ENCODE measurements around the gene MICU1. TPM values are rescaled to one million over a fixed set of nuclear protein-coding genes. Genes with fewer than 3 reads are reported as not detected.

MICU1 gene
- polyA plus RNA-seq, 1 of the 3 experiments (the other 2 are of a cell fraction), result 24.6 TPM

DNA sequence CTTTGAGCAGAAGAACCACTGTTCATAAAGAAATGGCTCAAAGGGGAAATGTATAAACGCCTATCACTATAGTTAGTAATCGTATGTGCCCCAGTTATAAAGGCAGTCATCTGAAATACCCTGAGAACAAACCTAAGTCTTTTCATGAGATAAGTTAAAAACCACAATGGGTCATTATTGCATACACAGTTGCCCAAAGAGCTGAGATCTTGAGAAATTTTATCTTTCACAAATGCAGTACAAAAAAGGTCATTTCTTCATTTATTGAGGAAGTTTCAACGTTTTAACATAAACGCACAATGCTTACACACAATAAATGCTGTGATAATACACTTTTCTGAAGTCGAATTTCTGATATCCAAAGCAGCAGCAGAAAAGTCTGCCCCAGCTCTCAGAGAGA lies 114.4 kb downstream of the MICU1 start (continued):
- TF ChIP-seq USF2 (IDR thresholded peaks at IDR 0.05; ENCODE audit: borderline replicate concordance, low read depth, low read length) (no peak), TAF1 (IDR thresholded peaks at IDR 0.05; ENCODE audit: borderline replicate concordance, low read depth, low read length) (no peak), NRF1 (IDR thresholded peaks at IDR 0.05; ENCODE audit: low read depth, low read length) (no peak), RAD21 (IDR thresholded peaks at IDR 0.05; ENCODE audit: low read length) (no peak)

DNA sequence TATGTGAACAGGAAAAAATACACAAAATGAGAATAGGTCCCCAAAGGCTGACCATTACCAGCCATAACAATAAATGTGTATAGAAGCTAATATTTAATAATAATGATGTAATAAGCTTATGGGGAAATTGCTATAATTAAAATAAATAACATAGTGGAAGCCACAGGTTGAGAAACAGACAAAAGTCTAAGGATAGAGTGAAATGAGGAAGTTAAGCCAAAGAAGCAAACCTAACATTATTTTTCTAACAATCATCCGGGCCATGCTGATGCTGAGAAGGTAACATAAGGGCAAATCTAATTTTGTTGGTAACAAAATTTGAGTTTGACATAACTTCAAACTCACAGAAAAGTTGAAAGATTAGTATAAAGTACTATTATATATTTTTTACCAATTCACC lies 115.9 kb downstream of the MICU1 start:
- Histone ChIP-seq H3K36me3 (replicated peaks in 1 of 2; ENCODE audit: control insufficient read depth in 1 of 2, insufficient read depth in 2 of 2, low read length in 1 of 2) (peaks cover 0 to 6% of the 10 kb centered on the region in 2 experiments), H3K9me2 (no peaks in the 10 kb centered on the region), H3F3A (replicated peaks; ENCODE audit: insufficient read depth) (peaks cover 5% of the 10 kb centered on the region), H2AFZ (ENCODE audit: low read depth) (no peak overlapping the region), H4K20me1 (ENCODE audit: insufficient read depth) (no peaks in the 10 kb centered on the region), H3K4me3 (ENCODE audit: low read depth in 2 of 2, low read length in 1 of 2) (no peak overlapping the region), H3K27ac (ENCODE audit: low read depth in 2 of 2, low read length in 1 of 2) (no peak overlapping the region), H3K4me2 (no peak overlapping the region), H3K27me3 (ENCODE audit: insufficient read depth) (no peaks in the 10 kb centered on the region), H3K4me1 (ENCODE audit: control insufficient read depth in 1 of 2, insufficient read depth in 2 of 2, low read depth in 1 of 2, low read length in 1 of 2) (no peaks in the 10 kb centered on the region), H3K9me3 (no peaks in the 10 kb centered on the region), H3K79me2 (ENCODE audit: insufficient read depth) (no peaks in the 10 kb centered on the region), H3K9ac (no peak overlapping the region)
- POLR2A ChIA-PET, result no interaction called here
- CTCF ChIA-PET, result no interaction called here
- TF ChIP-seq RAD21 (IDR thresholded peaks at IDR 0.05; ENCODE audit: low read length) (no peak), RFX5 (IDR thresholded peaks at IDR 0.05; ENCODE audit: low read length) (no peak), SIN3A (IDR thresholded peaks at IDR 0.05; ENCODE audit: borderline replicate concordance, low read depth, low read length) (no peak), SMC3 (IDR thresholded peaks at IDR 0.05; ENCODE audit: low read depth, low read length) (no peak), TAF1 (IDR thresholded peaks at IDR 0.05; ENCODE audit: borderline replicate concordance, low read depth, low read length) (no peak), NRF1 (IDR thresholded peaks at IDR 0.05; ENCODE audit: low read depth, low read length) (no peak), TEAD4 (IDR thresholded peaks at IDR 0.05; ENCODE audit: borderline replicate concordance, insufficient read depth) (no peak)
- TF ChIP-seq, protein P1, sequence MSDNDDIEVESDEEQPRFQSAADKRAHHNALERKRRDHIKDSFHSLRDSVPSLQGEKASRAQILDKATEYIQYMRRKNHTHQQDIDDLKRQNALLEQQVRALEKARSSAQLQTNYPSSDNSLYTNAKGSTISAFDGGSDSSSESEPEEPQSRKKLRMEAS (IDR thresholded peaks at IDR 0.05; ENCODE audit: low read depth), result no peak
- DNase-seq, result no peak
- 93% methylated on average over 1 of the region's 1 CpG for WGBS (ENCODE audit: low lambda C conversion rate)

DNA sequence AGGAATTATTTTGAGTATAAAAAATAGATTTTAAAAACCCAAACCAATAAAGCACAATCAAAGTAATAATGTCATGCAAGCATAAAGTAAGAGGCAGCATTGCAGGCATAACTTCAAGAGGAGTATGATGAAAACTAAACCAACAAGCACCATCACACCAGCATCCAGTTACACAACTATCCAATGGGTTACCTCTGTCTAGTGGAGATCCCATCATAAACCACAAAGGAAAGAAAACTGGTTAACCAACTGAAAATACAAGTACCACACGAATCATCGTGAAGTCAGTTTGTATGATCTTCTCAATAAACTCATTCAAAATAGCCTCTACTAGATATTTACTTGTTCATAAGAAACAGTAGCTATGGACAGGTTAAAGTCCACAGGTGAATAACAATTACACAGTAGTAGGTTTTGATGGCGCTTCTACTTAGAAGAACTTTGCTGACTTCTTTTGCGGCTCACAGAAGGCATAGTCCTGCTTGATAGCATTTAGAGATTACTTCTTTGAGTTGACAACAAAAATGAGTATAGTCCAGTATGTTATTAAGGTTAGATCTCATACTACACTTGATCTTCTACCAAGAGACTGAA lies 116.6 kb downstream of the MICU1 start:
- no peak overlapping the region for H3K9ac ChIP-seq
- 97% methylated on average over 4 of the region's 4 CpGs for WGBS (ENCODE audit: low lambda C conversion rate)
- no peak overlapping the region for H3K27ac ChIP-seq (ENCODE audit: low read depth in 2 of 2, low read length in 1 of 2)
- H3K4me3 ChIP-seq (ENCODE audit: low read depth in 2 of 2, low read length in 1 of 2), result no peak overlapping the region
- POLR2A ChIA-PET, result no interaction called here
- H3K9me2 ChIP-seq, result no peaks in the 10 kb centered on the region
- no peaks in the 10 kb centered on the region for H3K79me2 ChIP-seq (ENCODE audit: insufficient read depth)
- DNase-seq, result no peak
- H3K4me1 ChIP-seq (ENCODE audit: control insufficient read depth in 1 of 2, insufficient read depth in 2 of 2, low read depth in 1 of 2, low read length in 1 of 2), result no peaks in the 10 kb centered on the region
- peaks cover 0 to 10% of the 10 kb centered on the region in 2 experiments for H3K36me3 ChIP-seq (replicated peaks in 1 of 2; ENCODE audit: control insufficient read depth in 1 of 2, insufficient read depth in 2 of 2, low read length in 1 of 2)
- H3K27me3 ChIP-seq (ENCODE audit: insufficient read depth), result no peaks in the 10 kb centered on the region
- no peak overlapping the region for H3K4me2 ChIP-seq
- H4K20me1 ChIP-seq (ENCODE audit: insufficient read depth), result no peaks in the 10 kb centered on the region
- no peak for TF ChIP-seq POLR2AphosphoS5 (IDR thresholded peaks at IDR 0.05; ENCODE audit: low read depth, low read length)
- TF ChIP-seq FOXJ3 (CRISPR knock-in tag; IDR thresholded peaks at IDR 0.05), result no peak
- TF ChIP-seq RFX5 (IDR thresholded peaks at IDR 0.05; ENCODE audit: low read length), result no peak
- TF ChIP-seq, protein P2, sequence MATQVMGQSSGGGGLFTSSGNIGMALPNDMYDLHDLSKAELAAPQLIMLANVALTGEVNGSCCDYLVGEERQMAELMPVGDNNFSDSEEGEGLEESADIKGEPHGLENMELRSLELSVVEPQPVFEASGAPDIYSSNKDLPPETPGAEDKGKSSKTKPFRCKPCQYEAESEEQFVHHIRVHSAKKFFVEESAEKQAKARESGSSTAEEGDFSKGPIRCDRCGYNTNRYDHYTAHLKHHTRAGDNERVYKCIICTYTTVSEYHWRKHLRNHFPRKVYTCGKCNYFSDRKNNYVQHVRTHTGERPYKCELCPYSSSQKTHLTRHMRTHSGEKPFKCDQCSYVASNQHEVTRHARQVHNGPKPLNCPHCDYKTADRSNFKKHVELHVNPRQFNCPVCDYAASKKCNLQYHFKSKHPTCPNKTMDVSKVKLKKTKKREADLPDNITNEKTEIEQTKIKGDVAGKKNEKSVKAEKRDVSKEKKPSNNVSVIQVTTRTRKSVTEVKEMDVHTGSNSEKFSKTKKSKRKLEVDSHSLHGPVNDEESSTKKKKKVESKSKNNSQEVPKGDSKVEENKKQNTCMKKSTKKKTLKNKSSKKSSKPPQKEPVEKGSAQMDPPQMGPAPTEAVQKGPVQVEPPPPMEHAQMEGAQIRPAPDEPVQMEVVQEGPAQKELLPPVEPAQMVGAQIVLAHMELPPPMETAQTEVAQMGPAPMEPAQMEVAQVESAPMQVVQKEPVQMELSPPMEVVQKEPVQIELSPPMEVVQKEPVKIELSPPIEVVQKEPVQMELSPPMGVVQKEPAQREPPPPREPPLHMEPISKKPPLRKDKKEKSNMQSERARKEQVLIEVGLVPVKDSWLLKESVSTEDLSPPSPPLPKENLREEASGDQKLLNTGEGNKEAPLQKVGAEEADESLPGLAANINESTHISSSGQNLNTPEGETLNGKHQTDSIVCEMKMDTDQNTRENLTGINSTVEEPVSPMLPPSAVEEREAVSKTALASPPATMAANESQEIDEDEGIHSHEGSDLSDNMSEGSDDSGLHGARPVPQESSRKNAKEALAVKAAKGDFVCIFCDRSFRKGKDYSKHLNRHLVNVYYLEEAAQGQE (IDR thresholded peaks at IDR 0.05; ENCODE audit: low read depth, low read length), result no peak
- no peak for TF ChIP-seq RAD21 (IDR thresholded peaks at IDR 0.05; ENCODE audit: low read length)
- TF ChIP-seq MEF2A (IDR thresholded peaks at IDR 0.05; ENCODE audit: borderline replicate concordance, low read depth), result no peak
- TF ChIP-seq CTCF (IDR thresholded peaks at IDR 0.05), result no peak
- TF ChIP-seq, protein P3, sequence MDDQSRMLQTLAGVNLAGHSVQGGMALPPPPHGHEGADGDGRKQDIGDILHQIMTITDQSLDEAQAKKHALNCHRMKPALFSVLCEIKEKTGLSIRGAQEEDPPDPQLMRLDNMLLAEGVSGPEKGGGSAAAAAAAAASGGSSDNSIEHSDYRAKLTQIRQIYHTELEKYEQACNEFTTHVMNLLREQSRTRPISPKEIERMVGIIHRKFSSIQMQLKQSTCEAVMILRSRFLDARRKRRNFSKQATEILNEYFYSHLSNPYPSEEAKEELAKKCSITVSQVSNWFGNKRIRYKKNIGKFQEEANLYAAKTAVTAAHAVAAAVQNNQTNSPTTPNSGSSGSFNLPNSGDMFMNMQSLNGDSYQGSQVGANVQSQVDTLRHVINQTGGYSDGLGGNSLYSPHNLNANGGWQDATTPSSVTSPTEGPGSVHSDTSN (IDR thresholded peaks at IDR 0.05), result no peak
- no peak for TF ChIP-seq CHD2 (IDR thresholded peaks at IDR 0.05; ENCODE audit: low read length, partially characterized antibody)
- no peak for TF ChIP-seq RCOR1 (IDR thresholded peaks at IDR 0.05; ENCODE audit: low read length)
- TF ChIP-seq TCF12 (IDR thresholded peaks at IDR 0.05), result no peak
- H3F3A ChIP-seq (replicated peaks; ENCODE audit: insufficient read depth), result peaks cover 5% of the 10 kb centered on the region
- CTCF ChIA-PET, result no interaction called here
- H2AFZ ChIP-seq (ENCODE audit: low read depth), result no peak overlapping the region
- 0 out of 2 replicates have a peak, but pooled peaks cover 3% of the 10 kb centered on the region for H3K9me3 ChIP-seq
